Esophagus squamous epithelium (tissue), 4 donors: ENCODE results near the gene PSMA5.
"Not testable (repeated sequence)": the region's sequence is repeated elsewhere in the genome, so short reads cannot be mapped to it uniquely, and the experiment has no call there.

Source experiments
- POLR2A ChIP-seq, 4 donors: fragments of 450-650 bp; IDR thresholded peaks; one replicate each; pipeline ENCODE4 v1.6.1; 2017; ENCODE audit warnings: antibody characterized with exemption in 4 of 4, mild to moderate bottlenecking in 4 of 4, moderate library complexity in 3 of 4
- TF ChIP-seq, protein P1 (sequence below), 6 experiments: fragments of 450-650 bp in 4 of 6; fragments of 200-600 bp in 2 of 6; sonication (generic) in 2 of 6; IDR thresholded peaks; one replicate each; pipeline ENCODE4 v1.5.1; 2016 to 2019; ENCODE audit warnings: antibody characterized with exemption in 6 of 6, mild to moderate bottlenecking in 4 of 6, moderate library complexity in 4 of 6

GRCh38 chr1:109445949-109446695 is 19.9 kb upstream of the PSMA5 start:
- TF ChIP-seq, protein P1, sequence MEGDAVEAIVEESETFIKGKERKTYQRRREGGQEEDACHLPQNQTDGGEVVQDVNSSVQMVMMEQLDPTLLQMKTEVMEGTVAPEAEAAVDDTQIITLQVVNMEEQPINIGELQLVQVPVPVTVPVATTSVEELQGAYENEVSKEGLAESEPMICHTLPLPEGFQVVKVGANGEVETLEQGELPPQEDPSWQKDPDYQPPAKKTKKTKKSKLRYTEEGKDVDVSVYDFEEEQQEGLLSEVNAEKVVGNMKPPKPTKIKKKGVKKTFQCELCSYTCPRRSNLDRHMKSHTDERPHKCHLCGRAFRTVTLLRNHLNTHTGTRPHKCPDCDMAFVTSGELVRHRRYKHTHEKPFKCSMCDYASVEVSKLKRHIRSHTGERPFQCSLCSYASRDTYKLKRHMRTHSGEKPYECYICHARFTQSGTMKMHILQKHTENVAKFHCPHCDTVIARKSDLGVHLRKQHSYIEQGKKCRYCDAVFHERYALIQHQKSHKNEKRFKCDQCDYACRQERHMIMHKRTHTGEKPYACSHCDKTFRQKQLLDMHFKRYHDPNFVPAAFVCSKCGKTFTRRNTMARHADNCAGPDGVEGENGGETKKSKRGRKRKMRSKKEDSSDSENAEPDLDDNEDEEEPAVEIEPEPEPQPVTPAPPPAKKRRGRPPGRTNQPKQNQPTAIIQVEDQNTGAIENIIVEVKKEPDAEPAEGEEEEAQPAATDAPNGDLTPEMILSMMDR (IDR thresholded peaks at IDR 0.05) = not testable (repeated sequence)
- TF ChIP-seq POLR2A (IDR thresholded peaks at IDR 0.05) = not testable (repeated sequence)
